ENCODE data around the gene RASGEF1C.
"Not testable (repeated sequence)": the region's sequence is repeated elsewhere in the genome, so short reads cannot be mapped to it uniquely, and the experiment has no call there.

The RASGEF1C gene

GRCh38 chr5:180098991-180099732 lies 109.8 kb downstream of the RASGEF1C start:
- no peak for DNase-seq

GRCh38 chr5:180098526-180098925 lies 110.5 kb downstream of the RASGEF1C start:
- DNase-seq: no peak

GRCh38 chr5:180097926-180098325 lies 111.1 kb downstream of the RASGEF1C start:
- no peak for DNase-seq

DNA sequence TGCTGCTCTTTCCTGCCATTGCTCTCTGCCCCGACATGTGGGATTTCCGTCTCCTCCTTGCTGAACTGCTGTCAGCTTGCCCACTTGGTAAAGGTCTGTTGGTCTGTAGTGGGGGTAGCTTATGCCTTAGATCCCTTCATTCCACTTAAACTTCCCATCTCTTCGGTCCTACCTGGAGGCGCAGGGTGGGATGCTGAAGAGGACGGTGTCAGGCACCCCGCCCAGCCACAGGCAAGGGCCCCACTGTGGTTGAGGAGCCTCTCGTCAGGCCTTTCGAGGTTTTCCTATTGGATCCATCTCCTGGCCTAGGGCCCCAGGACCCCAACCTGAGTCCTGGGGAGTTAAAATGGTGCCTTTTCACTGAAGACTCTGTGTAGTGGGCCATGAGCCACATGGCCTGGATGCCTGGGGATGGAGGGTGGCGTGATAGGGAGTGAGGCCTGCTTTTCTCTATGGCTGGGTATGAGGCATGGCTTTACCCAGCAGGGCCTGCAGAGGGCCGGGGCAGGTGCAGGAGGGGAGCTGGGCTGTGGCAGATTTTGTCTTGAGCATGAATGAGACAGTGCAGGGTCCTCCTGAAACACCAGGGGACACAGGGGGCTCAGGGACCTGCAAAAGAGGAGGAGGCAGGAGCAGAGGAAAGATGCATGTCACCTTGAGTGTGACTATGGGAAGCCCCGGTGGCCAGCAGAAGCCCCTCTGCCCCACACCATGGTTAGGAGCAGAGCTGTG lies 111.7 kb downstream of the RASGEF1C start:
- DNase-seq: no peak

GRCh38 chr5:180096616-180097015 lies 112.4 kb downstream of the RASGEF1C start:
- no peak for DNase-seq

- no peak for DNase-seq
Measured at GRCh38 chr5:180095545-180095944, 113.5 kb downstream of the RASGEF1C start.

GRCh38 chr5:180093651-180094382 lies 115.2 kb downstream of the RASGEF1C start:
- DNase-seq: no peak

GRCh38 chr5:180093241-180093640 lies 115.8 kb downstream of the RASGEF1C start:
- no peak for DNase-seq

DNA sequence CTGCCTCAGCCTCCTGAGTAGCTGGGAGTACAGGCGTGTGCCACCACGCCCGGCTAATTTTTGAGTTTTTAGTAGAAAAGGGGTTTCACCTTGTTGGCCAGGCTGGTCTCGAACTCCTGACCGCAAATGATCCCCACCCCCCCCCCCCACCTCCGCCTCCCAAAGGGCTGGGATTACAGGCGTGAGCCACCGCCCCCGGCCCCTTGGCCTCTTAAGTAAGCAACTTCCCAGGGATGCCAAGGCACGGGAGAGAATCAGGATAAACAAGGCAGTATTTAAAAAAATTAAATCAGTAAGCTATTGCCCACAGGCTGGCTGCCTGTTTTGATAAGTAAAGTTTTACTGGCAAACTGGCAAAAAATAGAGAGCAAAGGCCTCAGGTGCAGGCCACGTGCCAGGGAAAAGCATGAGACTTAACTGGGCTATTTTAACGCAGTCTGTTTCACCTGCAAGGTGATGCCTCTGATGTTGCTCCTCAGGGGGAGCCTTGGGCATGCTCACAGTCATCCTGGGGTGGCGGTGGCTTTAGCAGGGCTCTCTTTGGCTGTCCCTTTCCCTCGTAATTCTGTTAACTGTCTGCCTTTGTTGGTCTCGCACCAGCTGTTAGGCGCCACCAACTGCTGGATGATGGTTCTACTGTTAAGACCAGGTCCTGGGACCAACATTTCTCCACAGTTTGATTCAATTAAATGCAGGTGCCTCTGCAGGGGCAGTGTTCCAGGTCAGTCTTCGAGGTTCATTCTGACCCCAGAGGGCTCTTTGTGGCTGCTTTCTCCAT lies 118.1 kb downstream of the RASGEF1C start:
- DNase-seq: no peak

- DNase-seq: no peak
Measured at GRCh38 chr5:180090098-180090768, 118.8 kb downstream of the RASGEF1C start.

DNA sequence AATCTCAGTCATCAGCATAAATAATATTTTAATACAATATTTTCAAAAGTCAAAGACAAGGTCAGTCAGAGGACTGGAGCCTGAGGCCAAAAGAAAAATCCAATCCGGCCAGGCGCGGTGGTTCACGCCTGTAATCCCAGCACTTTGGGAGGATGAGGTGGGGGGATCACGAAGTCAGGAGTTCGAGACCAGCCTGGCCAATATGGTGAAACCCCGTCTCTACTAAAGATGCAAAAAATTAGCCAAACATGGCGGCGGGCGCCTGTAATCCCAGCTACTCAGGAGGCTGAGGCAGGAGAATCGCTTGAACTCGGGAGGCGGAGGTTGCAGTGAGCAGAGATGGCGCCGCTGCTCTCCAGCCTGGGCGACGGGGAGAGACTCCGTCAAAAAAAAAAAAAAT lies 119.4 kb downstream of the RASGEF1C start:
- DNase-seq: not testable (repeated sequence)

GRCh38 chr5:180088561-180088960 lies 120.5 kb downstream of the RASGEF1C start:
- no peak for DNase-seq

- no peak for DNase-seq
Measured at GRCh38 chr5:180086816-180087399, 122.1 kb downstream of the RASGEF1C start.

- DNase-seq: no peak
Measured at GRCh38 chr5:180085837-180086236, 123.2 kb downstream of the RASGEF1C start.

GRCh38 chr5:180084638-180085561 lies 124.1 kb downstream of the RASGEF1C start:
- DNase-seq: no peak

GRCh38 chr5:180083529-180084060 lies 125.4 kb downstream of the RASGEF1C start:
- DNase-seq: no peak

GRCh38 chr5:180082633-180083420 lies 126.2 kb downstream of the RASGEF1C start:
- no peak for DNase-seq

- DNase-seq: no peak
Measured at GRCh38 chr5:180081481-180081880, 127.5 kb downstream of the RASGEF1C start.

GRCh38 chr5:180080486-180081280 lies 128.3 kb downstream of the RASGEF1C start:
- no peak for DNase-seq

All from amniotic stem cell (primary cell).